Kasumi-1 (cell line): ENCODE results near the gene SLC35F4.
"Not testable (repeated sequence)": the region's sequence is repeated elsewhere in the genome, so short reads cannot be mapped to it uniquely, and the experiment has no call there.

ENCODE experiments used
- DNase-seq, 2 experiments: peaks; one replicate each; lab custom pipeline; 2025; lab: John Stamatoyannopoulos, UW

The SLC35F4 gene

GRCh38 chr14:57725399-57726077 lies 140.4 kb downstream of the SLC35F4 start:
- DNase-seq, result no peak

- not testable (repeated sequence) for DNase-seq
Observed at GRCh38 chr14:57722141-57722540, 143.8 kb downstream of the SLC35F4 start.

GRCh38 chr14:57714487-57714931 lies 151.4 kb downstream of the SLC35F4 start:
- DNase-seq, result no peak

- no peak for DNase-seq
Observed at GRCh38 chr14:57712698-57713097, 153.2 kb downstream of the SLC35F4 start.

GRCh38 chr14:57712102-57712501 lies 153.8 kb downstream of the SLC35F4 start:
- DNase-seq, result no peak

- no peak for DNase-seq
Observed at GRCh38 chr14:57709909-57710308, 156.0 kb downstream of the SLC35F4 start.

- DNase-seq, result not testable (repeated sequence)
Observed at GRCh38 chr14:57709086-57709485, 156.8 kb downstream of the SLC35F4 start.

- DNase-seq, result no peak
Observed at GRCh38 chr14:57707219-57707618, 158.7 kb downstream of the SLC35F4 start.

- no peak for DNase-seq
Observed at GRCh38 chr14:57704763-57705162, 161.1 kb downstream of the SLC35F4 start.

GRCh38 chr14:57699947-57700346 lies 165.9 kb downstream of the SLC35F4 start:
- no peak for DNase-seq

- peak; percentile 48 to 60 for DNase-seq
Observed at GRCh38 chr14:57692671-57693070, 173.2 kb downstream of the SLC35F4 start.

- no peak for DNase-seq
Observed at GRCh38 chr14:57687416-57687815, 178.5 kb downstream of the SLC35F4 start.

- DNase-seq, result no peak
Observed at GRCh38 chr14:57686304-57686703, 179.6 kb downstream of the SLC35F4 start.

- DNase-seq, result no peak
Observed at GRCh38 chr14:57671021-57671420, 194.9 kb downstream of the SLC35F4 start.

- DNase-seq, result no peak
Observed at GRCh38 chr14:57660208-57660607, 205.7 kb downstream of the SLC35F4 start.

GRCh38 chr14:57659052-57659451 lies 206.8 kb downstream of the SLC35F4 start:
- no peak for DNase-seq

- DNase-seq, result no peak
Observed at GRCh38 chr14:57657487-57657886, 208.4 kb downstream of the SLC35F4 start.

GRCh38 chr14:57656853-57657252 lies 209.0 kb downstream of the SLC35F4 start:
- no peak for DNase-seq

GRCh38 chr14:57652769-57653168 lies 213.1 kb downstream of the SLC35F4 start:
- DNase-seq, result no peak

- DNase-seq, result no peak
Observed at GRCh38 chr14:57641776-57642175, 224.1 kb downstream of the SLC35F4 start.

- DNase-seq, result no peak
Observed at GRCh38 chr14:57640036-57640435, 225.9 kb downstream of the SLC35F4 start.

GRCh38 chr14:57637901-57638300 lies 228.0 kb downstream of the SLC35F4 start:
- no peak for DNase-seq

GRCh38 chr14:57634335-57634734 lies 231.6 kb downstream of the SLC35F4 start:
- DNase-seq, result no peak

GRCh38 chr14:57632649-57633048 lies 233.2 kb downstream of the SLC35F4 start:
- DNase-seq, result no peak
